ENCODE data around the gene TSKS.

TSKS gene, protein sequence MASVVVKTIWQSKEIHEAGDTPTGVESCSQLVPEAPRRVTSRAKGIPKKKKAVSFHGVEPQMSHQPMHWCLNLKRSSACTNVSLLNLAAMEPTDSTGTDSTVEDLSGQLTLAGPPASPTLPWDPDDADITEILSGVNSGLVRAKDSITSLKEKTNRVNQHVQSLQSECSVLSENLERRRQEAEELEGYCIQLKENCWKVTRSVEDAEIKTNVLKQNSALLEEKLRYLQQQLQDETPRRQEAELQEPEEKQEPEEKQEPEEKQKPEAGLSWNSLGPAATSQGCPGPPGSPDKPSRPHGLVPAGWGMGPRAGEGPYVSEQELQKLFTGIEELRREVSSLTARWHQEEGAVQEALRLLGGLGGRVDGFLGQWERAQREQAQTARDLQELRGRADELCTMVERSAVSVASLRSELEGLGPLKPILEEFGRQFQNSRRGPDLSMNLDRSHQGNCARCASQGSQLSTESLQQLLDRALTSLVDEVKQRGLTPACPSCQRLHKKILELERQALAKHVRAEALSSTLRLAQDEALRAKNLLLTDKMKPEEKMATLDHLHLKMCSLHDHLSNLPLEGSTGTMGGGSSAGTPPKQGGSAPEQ

DNA sequence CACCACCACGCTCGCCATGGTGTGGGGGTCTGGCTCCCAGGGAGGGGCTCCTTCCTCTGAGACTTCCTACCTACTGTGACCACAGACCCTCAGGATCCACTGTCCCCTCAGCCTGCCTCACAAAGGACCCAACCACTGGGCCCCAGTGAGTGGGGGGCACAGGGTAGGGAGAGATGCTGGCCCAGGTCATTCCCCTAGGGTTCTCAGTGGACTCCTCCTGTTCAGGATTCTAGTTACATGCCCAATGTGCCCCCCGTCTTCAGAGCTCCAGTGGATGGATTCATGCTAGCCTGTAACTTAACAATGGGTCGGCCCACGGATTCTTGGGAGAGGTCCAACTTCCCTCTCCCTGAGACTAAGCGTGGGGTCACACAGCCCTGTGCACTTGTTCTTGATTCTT is at the start of gene TSKS:
TSS of gene TSKS (minus strand) at position 77 of the 400 bp plus-strand sequence. CDS start at position 18, 59 bp downstream.
- no peak for DNase-seq

DNA sequence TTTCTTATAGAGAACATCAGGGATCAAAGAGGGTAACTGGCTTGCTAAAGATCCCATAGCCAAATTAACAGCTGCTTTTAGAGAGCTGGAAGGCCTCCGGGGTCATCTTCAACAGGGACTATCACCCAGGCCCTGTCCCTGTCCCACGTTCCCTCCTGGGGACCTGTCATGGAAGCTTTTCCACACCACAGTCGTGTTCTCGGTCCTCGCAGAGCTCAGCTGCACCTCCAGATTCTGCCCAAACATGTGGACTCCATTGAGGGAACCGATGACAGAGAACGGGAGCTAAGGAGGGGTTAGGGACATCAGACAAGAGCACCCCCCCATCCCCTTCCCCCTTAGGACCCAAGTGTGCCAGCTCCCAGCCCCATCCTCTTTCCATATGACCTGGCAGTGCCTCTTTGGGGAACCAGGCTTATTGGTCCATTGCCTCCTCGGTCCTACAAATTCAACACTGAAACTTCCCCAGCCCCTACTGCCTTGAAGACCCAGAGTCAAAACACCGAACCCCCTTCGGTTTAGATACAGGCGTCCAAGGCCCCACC is 49.4 kb upstream of the TSKS start:
- no peak for DNase-seq

DNA sequence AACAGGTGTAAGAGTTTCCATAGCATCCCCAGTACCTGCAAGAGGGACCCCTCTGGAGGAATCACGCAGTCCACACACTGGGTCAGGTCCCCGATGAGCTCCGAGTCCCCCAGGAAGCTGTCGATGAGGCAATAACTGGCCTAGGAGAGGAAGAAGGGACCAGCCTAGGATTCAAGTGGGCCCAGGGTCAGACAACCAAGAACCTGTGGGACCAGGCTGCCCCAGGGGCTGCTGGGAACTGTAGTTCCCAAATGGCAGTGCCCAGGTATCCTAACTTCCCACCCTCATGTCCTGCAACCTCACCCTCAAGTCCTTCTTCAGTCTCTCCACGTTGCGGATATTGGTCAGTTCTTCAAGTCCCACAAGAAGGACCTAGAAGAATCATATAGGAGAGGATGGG is 48.2 kb upstream of the TSKS start:
- no peak for DNase-seq

DNA sequence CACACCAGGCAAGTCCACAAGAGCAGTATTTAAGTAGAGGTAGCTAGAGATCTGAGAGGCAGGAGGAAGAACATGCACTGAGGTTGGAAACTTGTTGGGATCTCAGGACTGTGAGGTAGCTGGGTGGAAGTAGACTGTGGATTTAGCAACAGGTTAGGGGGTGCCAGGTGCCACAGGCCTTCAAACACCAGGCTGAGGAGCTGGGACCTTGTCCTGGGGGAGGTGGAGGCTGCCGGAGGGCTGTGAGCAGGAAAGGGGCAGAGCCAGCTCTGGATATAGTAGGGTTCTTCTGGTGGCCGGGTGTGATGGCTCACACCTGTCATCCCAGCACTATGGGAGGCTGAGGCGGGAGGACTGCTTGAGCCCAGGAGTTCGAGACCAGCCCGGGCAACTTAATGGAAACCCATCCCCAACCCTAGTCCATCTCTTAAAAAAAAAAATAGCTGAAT is 46.9 kb upstream of the TSKS start:
- no peak for DNase-seq

DNA sequence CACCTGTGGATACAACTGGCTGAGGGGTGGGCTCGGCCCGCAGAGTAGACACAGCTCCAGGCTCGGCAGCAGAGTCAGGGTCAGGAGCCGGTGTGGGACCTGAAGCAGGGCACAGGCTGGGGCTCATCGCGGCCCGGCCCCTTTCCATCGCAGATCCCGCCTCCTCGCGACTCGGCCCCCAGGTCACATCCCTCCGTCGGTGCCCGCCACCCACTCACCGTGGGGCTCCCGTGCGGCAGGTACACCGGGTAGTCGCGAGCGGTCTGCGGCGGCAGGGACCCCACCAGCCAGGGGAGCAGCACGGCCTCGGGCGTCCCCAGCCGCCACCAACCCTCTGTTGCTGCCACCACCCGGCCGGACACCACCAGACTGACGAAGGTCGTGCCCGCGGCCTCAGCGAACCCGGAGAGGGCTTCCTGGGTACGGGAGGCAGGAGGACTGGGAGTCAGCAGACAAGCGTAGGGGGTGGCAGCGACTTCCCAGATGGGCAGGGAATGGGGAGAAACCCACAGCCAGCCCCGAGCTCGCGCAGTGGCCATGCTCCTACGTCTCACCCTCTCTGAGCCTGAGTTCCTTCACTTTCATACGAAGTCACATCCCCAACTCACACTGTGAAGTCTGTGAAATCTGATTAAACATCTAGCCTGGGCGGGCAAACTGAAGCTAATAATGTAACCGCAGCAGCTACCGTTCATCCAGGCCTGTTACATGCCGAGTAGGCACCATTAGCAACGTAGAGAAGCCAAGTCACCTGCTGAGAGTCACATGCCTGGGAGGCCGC is 46.2 kb upstream of the TSKS start:
- DNase-seq, result peak; percentile 68

DNA sequence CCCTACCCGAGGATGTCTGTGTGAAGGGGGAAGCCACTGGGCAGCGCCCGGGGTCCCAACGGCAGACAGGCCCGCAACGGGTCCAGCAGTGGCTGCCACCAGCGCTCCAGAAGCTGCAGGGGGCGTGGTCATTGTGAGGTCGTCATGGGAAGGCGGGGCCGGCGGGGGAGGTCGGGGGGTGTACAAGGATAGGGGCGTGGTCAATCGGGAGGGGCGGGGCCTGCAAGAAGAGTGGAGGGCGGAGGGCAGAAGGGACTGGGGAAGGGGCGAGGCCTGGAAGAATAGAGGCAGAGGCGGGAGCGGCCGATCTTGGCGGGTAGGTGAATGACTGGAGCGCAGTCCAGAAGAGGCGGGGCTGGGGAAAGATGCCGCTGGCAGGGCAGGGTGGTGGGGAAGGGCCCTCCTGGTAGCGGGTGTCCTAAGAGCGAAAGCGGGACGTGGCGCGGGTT is 45.6 kb upstream of the TSKS start:
- DNase-seq, result peak; percentile 94

DNA sequence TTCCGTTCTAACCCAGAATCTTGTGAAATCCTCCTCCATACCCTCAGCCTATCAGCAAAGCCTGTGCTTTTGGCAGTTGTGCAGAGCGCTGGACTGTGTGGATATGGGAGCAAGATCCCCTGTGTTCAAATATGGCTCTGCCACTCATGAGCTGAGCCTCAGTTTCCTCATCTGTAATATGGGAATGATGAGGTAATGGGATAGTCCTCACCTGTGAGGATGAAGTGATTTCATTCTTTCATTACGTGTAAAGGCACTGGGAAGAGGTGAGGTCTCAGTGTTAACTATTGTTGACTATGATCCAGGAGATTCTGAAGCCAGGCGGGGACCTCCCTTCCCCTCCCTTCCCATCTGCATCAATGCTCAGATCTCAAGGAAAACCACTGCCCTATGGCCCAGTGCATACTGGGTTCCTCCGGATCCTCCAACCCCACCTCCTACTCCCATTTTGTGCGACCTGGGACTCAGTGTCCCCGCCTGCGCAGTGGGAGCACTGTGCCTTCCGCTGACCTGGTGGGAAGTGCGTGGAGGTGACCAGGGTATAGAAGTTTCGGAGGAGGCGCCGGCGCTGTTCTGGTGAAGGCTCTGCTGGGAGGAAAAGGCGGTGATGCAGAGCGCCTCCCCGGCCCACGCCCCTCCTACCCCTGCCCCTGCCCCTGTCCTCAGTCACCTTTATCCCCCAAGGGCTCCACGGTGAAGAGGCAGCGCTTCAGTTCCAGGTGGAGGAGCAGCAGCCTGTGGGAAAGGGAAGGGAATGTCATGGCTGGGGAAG is 45.0 kb upstream of the TSKS start:
- DNase-seq, result no peak

DNA sequence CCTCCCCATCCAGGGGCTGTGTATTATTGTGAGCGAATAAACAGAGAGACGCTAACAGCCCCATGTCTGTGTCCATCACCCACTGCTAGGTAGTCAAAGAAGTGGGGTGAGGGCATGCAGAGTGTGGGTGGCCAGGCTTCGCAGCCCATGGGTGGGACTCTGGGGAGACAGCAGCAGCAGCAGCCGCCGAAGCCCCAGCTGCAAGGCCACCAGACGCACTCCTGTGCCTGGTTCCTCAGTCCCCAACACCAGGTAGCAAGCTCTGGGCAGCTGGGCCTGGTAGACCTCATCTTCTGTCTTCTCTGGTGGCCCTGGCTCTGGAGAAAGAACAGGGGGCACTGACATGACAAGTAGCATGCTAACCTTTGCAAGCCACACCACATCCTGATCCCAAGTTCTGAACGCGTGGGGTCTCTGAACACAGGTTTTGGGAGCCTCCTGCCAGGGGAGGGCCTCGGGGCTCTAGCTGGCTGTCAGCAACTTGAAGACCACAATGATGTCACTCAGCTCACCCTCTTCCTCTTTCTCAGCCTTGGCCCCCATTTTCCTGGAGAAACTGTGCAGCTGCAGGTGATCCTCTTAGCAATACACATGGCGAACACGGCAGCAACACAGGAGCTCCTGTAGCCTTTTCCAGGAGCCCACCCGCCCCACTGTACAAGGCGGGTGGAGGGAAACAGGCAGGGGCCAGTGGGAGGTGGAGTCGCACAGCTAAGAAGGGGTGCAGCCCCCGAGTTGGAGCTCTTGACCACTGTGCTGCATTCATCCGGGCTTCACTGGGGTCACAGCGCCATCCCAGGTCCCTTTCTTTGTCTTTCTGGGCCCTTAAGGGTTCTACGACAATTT is 44.2 kb upstream of the TSKS start:
- no peak for DNase-seq

DNA sequence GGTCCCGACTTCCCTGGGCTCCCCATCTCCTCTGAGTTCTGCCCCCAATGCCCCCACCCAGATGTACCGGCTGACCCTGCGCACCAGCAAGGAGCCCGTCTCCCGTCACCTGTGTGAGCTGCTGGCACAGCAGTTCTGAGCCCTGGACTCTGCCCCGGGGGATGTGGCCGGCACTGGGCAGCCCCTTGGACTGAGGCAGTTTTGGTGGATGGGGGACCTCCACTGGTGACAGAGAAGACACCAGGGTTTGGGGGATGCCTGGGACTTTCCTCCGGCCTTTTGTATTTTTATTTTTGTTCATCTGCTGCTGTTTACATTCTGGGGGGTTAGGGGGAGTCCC is 43.5 kb upstream of the TSKS start:
- no peak for DNase-seq

DNA sequence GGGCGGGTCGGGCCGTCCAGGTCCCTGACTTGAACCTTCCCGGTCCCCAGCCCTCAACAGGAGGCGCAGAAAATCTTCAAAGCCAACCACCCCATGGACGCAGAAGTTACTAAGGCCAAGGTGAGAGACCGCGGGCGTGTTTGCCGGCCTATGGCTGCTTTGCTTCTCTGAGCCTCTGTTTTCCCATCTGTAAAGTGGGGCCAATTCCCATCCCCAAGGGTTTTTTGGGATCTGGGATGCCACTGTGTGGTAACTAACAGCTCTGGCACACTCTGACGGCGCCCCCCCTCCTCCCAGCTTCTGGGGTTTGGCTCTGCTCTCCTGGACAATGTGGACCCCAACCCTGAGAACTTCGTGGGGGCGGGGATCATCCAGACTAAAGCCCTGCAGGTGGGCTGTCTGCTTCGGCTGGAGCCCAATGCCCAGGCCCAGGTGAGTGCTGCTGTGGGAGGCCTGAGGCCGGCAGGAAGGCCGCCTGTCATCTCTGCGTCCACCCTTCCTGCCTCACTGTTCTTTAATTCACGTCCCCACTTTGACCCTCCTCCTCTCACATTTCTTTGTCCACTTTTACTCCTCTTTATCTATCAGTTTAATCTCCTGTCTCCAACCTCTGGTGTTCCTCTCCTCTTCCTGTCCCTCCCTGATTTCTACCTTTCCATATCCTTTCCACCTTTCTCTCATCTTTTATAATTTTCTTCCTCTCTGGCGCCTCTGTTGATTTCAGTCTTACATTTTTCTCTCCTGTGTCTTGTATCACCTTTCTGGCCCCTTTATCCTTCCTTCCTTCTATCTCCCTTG is 42.9 kb upstream of the TSKS start:
- no peak for DNase-seq

DNA sequence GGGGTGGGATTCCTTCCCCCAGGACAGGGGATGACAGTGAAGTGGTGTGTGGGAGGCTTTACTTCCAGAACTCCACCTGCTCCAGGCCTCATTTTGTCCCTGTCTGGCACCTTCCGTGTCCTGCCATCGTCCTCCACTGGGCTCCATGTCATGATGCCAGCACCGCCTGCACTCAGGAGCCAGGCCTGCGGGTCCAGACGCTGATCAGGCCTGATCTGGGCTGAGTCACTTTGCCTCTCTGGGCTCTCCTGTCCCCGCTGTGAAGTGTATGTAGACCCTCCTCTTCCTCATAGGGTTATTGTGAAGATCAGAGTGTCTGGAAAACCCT is 40.4 kb upstream of the TSKS start:
- no peak for DNase-seq

DNA sequence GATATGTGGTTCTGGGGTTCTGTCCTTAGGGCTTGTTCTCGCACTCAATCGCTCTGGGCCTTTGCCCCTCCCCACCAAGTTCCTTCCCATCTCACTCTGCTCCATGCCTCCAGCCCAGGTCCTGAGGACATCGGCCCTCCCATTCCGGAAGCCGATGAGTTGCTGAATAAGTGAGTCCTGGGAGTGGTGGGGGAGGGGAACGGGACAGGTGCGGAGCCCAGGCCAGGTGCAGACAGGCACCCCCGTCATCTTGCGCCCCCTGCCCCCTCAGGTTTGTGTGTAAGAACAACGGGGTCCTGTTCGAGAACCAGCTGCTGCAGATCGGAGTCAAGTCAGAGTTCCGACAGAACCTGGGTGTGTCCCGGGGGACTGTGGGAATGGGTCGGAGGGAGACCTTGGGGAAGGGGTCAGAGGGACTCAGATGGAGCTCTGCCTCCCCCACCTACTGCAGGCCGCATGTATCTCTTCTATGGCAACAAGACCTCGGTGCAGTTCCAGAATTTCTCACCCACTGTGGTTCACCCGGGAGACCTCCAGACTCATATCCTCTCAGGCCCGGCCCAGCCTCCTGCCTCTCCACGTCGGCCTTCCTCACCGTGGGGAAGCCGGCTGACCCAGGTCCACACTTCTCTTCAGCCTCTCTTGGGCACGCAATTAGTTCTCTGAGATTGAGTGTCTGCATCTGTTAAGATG is 39.9 kb upstream of the TSKS start:
- DNase-seq, result no peak

DNA sequence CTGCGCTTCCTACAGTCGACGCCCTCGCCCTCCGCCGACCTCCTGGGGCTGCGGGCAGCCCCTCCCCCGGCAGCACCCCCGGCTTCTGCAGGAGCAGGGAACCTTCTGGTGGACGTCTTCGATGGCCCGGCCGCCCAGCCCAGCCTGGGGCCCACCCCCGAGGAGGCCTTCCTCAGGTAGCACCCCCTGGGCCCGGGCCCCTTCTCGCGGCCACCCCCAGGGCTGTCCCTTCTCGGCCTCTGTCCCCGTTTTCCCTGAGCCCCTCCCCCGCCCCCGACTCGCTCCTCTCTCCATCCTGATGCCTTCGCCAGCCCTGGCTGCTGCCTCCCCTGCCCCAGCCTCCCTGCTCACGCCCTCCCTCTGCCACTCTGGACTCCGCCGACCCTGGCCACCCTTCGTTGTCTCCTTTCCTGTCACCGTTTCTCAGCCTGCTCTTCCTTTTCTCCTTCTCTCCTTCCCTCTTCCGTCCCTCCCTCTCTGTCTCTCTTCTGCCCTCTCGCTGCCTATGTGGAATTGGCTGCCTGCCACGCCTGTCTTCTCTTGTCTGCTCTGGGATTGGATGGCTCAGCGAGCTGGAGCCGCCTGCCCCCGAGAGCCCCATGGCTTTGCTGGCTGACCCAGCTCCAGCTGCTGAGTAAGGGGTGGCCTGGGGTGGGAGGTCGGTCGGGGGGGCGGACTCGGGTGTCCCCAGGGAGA is 39.0 kb upstream of the TSKS start:
- DNase-seq, result no peak

DNA sequence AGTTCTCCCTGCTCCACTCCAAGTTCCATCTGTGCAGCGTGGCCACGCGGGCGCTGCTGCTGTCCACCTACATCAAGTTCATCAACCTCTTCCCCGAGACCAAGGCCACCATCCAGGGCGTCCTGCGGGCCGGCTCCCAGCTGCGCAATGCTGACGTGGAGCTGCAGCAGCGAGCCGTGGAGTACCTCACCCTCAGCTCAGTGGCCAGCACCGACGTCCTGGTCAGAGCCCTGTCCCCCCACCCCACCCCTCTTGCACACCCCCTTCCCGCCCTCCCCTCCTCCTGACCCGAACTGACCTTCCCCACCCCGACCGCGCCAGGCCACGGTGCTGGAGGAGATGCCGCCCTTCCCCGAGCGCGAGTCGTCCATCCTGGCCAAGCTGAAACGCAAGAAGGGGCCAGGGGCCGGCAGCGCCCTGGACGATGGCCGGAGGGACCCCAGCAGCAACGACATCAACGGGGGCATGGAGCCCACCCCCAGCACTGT is 38.3 kb upstream of the TSKS start:
- DNase-seq, result no peak

DNA sequence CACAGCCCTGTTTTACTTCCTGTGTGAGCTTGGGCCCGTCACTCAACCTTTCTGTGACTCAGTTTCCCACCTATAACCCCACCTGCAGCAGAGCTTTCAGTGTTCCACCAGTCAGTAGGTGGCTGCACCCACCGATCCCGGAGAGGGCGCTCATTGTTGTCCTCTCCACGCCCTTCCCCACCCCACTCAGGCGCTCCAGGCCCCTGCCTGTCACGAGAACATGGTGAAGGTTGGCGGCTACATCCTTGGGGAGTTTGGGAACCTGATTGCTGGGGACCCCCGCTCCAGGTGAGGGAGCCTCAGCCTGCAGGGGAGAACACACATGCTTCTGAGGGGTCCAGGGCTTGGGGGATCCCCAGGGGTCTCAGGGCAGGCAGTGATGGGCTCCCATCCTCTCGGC is 37.7 kb upstream of the TSKS start:
- DNase-seq, result no peak

DNA sequence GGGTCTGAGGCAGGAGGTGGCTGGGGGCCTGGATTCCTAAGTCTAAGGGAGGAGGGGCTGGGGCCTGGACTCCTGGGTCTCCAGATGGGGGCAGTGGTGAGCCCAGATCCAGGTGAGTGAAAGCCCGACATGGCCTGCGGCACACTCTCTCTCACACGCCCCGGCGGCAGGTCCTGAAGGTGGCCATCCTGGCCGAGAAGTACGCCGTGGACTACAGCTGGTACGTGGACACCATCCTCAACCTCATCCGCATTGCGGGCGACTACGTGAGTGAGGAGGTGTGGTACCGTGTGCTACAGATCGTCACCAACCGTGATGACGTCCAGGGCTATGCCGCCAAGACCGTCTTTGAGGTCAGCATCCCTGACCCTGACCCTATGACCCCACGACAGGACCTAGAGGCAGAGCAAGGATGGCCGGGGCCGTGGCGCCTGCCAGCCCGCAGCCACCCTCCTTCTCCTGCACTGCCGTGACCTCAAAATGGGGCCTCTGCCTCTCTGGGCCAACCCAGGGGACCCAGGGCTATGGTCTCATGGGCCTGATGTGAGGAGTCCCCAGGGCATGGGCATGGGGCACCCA is 36.8 kb upstream of the TSKS start:
- DNase-seq, result peak; percentile 37

DNA sequence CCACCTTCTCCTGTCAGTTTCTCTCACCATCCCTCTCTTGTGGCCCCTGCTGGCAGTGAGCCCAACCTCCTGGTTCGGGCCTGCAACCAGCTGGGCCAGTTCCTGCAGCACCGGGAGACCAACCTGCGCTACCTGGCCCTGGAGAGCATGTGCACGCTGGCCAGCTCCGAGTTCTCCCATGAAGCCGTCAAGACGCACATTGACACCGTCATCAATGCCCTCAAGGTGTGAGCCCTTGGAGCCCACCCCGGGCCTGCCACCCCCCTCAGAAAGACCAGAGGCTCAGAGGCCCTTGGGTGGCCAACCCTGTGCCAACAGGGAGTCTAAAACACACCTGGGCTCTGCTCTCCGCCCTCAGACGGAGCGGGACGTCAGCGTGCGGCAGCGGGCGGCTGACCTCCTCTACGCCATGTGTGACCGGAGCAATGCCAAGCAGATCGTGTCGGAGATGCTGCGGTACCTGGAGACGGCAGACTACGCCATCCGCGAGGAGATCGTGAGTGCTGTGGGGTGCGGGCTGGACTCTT is 36.2 kb upstream of the TSKS start:
- no peak for DNase-seq

DNA sequence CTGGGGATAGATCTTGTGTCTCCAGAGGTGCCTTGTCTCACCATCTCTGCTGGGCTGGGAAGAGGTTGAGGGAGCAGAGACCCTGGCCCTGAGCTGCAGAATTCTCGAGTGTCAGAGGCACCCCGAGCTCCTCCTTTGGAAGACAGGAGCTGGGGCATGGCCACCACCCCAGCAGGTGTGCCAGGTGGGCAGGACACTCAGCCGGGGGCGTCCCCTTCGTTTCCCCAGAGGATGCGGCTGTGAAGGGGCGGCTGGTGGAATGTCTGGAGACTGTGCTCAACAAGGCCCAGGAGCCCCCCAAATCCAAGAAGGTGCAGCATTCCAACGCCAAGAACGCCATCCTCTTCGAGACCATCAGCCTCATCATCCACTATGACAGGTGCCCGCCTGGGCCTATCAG is 35.5 kb upstream of the TSKS start:
- DNase-seq, result no peak

DNA sequence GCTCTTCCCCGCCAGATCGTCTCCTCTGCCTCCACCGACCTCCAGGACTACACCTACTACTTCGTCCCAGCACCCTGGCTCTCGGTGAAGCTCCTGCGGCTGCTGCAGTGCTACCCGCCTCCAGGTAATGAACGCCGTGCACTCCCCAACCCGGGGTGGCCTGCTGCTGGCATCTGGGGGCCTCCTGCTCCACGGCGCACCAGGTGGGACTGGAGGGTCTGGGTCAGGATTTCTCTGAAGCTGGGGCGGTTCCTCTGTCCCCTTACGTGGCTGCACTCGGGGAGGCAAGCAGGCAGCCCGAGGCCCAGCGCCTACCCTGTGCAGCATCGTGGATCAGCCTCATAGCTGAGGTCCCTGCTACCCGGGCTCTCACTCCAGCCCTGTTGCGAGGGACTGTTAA is 32.5 kb upstream of the TSKS start:
- no peak for DNase-seq
